SK-N-SH treated with all-trans-retinoic acid at 6 μM for 48 hours (cell line): ENCODE results near the gene PRPF38A.

Source experiments
- ATAC-seq: fragments of 200-7000 bp; cut with Tn5 transposase; 3 replicates; pipeline ENCODE4 v1.9.1; 2020; ENCODE audit warnings: mild to moderate bottlenecking, moderate library complexity
- ARNTL ChIP-seq: fragments of 450-650 bp; formaldehyde crosslinking; IDR thresholded peaks from 2 replicates; pipeline ENCODE4 v1.5.0; 2020; ENCODE audit warnings: low read depth, mild to moderate bottlenecking, moderate library complexity, borderline replicate concordance
- CSDC2 ChIP-seq: fragments of 250-450 bp; sonication (Bioruptor Pico); IDR thresholded peaks from 2 replicates; pipeline ENCODE4 v1.5.0; 2020; ENCODE audit warnings: mild to moderate bottlenecking, moderate library complexity
- GLIS3 ChIP-seq: fragments of 250-450 bp; sonication (Bioruptor Pico); IDR thresholded peaks from 2 replicates; pipeline ENCODE4 v1.5.0; 2020; ENCODE audit warnings: mild to moderate bottlenecking, moderate library complexity
- ISL1 ChIP-seq: fragments of 250-450 bp; sonication (Bioruptor Pico); IDR thresholded peaks from 2 replicates; pipeline ENCODE4 v2.1.2; 2022; ENCODE audit warnings: mild to moderate bottlenecking, moderate library complexity
- PPARA ChIP-seq: fragments of 250-450 bp; sonication (Bioruptor Pico); IDR thresholded peaks from 2 replicates; pipeline ENCODE4 v1.5.0; 2020; ENCODE audit warnings: mild to moderate bottlenecking, borderline replicate concordance
- RARB ChIP-seq: fragments of 250-450 bp; sonication (Bioruptor Pico); IDR thresholded peaks from 2 replicates; pipeline ENCODE4 v1.8.0; 2021; ENCODE audit warnings: mild to moderate bottlenecking, moderate library complexity
- SNAI2 ChIP-seq: fragments of 250-450 bp; sonication (Bioruptor Pico); IDR thresholded peaks from 2 replicates; pipeline ENCODE4 v1.5.0; 2020; ENCODE audit warnings: mild to moderate bottlenecking, moderate library complexity
- TCF4 ChIP-seq: fragments of 250-450 bp; sonication (Bioruptor Pico); IDR thresholded peaks from 2 replicates; pipeline ENCODE4 v1.8.0; 2021; ENCODE audit warnings: mild to moderate bottlenecking, moderate library complexity, borderline replicate concordance
- TOX ChIP-seq: fragments of 250-450 bp; sonication (Bioruptor Pico); IDR thresholded peaks from 2 replicates; pipeline ENCODE4 v1.8.0; 2021; ENCODE audit warnings: mild to moderate bottlenecking, moderate library complexity, borderline replicate concordance
- ZC3H10 ChIP-seq: fragments of 250-450 bp; sonication (Bioruptor Pico); IDR thresholded peaks from 2 replicates; pipeline ENCODE4 v1.5.1; 2021; ENCODE audit warnings: mild to moderate bottlenecking, moderate library complexity
- ZNF565 ChIP-seq: fragments of 450-650 bp; formaldehyde crosslinking; conservative IDR thresholded peaks from 2 replicates; pipeline ENCODE4 v1.5.0; 2020; ENCODE audit warnings: low read depth, mild to moderate bottlenecking, moderate library complexity
- TF ChIP-seq, protein P1 (sequence below): fragments of 250-450 bp; sonication (Bioruptor Pico); IDR thresholded peaks from 2 replicates; pipeline ENCODE4 v1.8.0; 2020; ENCODE audit warnings: mild to moderate bottlenecking, moderate library complexity, borderline replicate concordance

The PRPF38A gene

DNA sequence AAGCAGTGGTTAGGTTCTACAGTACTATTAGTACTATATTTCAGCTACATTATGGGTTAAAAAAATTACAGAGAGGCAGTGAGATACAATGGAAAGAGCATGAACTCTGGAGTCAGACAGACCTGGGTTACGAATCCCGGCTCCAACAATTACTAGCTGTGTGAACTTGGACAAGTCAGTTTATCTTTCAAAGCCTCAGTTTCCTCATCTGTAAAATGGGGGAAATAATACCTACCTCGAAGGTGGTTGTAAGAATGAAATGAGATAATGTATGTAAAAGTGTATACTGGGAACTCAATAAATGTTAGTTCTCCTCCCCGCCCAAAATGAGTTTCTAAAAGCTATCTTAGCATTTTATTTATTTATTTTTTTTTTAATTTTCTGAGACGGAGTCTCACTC, 59.5 kb downstream of the PRPF38A start:
- TF ChIP-seq, protein P1, sequence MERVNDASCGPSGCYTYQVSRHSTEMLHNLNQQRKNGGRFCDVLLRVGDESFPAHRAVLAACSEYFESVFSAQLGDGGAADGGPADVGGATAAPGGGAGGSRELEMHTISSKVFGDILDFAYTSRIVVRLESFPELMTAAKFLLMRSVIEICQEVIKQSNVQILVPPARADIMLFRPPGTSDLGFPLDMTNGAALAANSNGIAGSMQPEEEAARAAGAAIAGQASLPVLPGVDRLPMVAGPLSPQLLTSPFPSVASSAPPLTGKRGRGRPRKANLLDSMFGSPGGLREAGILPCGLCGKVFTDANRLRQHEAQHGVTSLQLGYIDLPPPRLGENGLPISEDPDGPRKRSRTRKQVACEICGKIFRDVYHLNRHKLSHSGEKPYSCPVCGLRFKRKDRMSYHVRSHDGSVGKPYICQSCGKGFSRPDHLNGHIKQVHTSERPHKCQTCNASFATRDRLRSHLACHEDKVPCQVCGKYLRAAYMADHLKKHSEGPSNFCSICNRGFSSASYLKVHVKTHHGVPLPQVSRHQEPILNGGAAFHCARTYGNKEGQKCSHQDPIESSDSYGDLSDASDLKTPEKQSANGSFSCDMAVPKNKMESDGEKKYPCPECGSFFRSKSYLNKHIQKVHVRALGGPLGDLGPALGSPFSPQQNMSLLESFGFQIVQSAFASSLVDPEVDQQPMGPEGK = no peak
- TF ChIP-seq PPARA (CRISPR knock-in tag) (no peak), GLIS3 (CRISPR knock-in tag) (no peak), ZC3H10 (no peak), ZNF565 (CRISPR knock-in tag) (no peak), RARB (CRISPR knock-in tag) (no peak)
- ATAC-seq = no peak

DNA sequence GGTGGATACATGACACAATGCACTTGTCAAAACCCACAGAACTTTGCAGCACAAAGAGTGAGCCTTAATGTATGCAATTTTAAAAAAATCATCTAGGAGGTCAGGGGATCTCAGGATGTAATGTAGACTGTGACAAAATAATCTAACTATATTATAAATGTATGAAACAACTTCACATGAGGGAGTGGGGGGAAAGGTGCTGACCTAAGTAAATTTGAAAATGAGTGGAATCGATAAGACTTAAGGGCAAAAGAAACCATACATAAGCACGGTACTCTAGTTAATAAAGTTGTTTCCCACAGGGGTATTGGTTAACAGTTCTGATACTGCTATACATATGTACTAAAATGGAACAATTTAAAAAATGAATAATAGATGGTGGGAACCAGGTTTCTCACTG, 64.7 kb downstream of the PRPF38A start:
- no peak for ATAC-seq
- no peak for TF ChIP-seq TCF4 (CRISPR knock-in tag)
- no peak for TF ChIP-seq SNAI2 (CRISPR knock-in tag)
- no peak for TF ChIP-seq ARNTL (CRISPR knock-in tag)
- no peak for TF ChIP-seq TOX
- no peak for TF ChIP-seq CSDC2 (CRISPR knock-in tag)
- no peak for TF ChIP-seq ZC3H10
- TF ChIP-seq ISL1 (CRISPR knock-in tag) = no peak
- TF ChIP-seq, all 23 proteins: peak for 0
